ENCODE measurements around the gene CD37.

- TF ChIP-seq, protein P1, sequence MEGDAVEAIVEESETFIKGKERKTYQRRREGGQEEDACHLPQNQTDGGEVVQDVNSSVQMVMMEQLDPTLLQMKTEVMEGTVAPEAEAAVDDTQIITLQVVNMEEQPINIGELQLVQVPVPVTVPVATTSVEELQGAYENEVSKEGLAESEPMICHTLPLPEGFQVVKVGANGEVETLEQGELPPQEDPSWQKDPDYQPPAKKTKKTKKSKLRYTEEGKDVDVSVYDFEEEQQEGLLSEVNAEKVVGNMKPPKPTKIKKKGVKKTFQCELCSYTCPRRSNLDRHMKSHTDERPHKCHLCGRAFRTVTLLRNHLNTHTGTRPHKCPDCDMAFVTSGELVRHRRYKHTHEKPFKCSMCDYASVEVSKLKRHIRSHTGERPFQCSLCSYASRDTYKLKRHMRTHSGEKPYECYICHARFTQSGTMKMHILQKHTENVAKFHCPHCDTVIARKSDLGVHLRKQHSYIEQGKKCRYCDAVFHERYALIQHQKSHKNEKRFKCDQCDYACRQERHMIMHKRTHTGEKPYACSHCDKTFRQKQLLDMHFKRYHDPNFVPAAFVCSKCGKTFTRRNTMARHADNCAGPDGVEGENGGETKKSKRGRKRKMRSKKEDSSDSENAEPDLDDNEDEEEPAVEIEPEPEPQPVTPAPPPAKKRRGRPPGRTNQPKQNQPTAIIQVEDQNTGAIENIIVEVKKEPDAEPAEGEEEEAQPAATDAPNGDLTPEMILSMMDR (IDR thresholded peaks at IDR 0.05): no peak
- TF ChIP-seq POLR2A (IDR thresholded peaks at IDR 0.05): no peak
These were observed 39.6 kb downstream of the CD37 start for GRCh38 chr19:49374665-49375434.
